ENCODE measurements around the gene ANP32E. TPM values are rescaled to one million over a fixed set of nuclear protein-coding genes. Genes with fewer than 3 reads are reported as not detected.

ANP32E gene
- total and polyA plus RNA-seq, 9 of the 15 experiments (the other 6 are each of a cell fraction or from before 2014, with no cell fraction given): 60.4 to 197 (median 104) TPM

DNA sequence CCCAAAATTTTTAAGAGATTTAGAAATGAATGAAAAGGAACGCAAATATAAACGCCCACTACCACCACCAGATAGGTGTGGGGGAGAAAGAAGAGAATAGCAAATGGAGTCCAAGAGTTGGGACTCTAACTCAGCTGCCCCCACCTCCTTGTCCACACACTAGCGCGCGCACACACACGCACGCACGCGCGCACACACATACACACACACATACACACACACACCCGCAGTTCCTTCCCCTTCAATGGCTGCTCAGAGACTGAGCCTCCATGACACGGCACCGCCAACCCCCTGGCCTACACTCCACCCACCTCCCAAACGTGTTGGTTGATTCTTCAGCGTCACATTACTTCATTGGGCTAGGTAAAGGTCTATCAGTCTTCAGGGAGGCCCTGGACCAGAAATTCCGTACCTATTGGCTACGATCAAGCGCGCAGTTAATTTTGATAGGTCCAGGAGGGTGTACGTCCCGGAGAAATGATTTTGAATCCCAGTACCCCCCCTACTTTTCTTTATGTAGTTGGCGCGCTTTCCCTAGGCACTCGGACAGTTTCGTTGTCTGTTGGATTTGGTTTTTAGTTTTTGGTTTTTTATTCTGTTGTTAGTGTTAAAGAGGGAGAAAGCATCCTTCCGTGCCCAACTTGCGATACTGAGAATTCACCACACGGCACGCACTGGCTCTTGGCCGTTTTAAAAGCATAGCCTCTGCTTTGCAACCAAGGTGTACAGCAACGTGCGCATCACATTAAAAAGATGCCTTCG lies at the start of gene ANP32E (continued):
- TF ChIP-seq, protein P1, sequence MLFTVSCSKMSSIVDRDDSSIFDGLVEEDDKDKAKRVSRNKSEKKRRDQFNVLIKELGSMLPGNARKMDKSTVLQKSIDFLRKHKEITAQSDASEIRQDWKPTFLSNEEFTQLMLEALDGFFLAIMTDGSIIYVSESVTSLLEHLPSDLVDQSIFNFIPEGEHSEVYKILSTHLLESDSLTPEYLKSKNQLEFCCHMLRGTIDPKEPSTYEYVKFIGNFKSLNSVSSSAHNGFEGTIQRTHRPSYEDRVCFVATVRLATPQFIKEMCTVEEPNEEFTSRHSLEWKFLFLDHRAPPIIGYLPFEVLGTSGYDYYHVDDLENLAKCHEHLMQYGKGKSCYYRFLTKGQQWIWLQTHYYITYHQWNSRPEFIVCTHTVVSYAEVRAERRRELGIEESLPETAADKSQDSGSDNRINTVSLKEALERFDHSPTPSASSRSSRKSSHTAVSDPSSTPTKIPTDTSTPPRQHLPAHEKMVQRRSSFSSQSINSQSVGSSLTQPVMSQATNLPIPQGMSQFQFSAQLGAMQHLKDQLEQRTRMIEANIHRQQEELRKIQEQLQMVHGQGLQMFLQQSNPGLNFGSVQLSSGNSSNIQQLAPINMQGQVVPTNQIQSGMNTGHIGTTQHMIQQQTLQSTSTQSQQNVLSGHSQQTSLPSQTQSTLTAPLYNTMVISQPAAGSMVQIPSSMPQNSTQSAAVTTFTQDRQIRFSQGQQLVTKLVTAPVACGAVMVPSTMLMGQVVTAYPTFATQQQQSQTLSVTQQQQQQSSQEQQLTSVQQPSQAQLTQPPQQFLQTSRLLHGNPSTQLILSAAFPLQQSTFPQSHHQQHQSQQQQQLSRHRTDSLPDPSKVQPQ (CRISPR knock-in tag; IDR thresholded peaks at IDR 0.05; ENCODE audit: borderline replicate concordance): no peak
- TF ChIP-seq WHSC1 (IDR thresholded peaks at IDR 0.05; ENCODE audit: low read length) (no peak), PYGO2 (tag; IDR thresholded peaks at IDR 0.05) (no peak), SETDB1 (IDR thresholded peaks at IDR 0.05; ENCODE audit: low read length) (peak; percentile 98), NCOA1 (IDR thresholded peaks at IDR 0.05; ENCODE audit: low read depth) (peak; percentile 53), IRF2 (CRISPR knock-in tag; IDR thresholded peaks at IDR 0.05) (no peak), MTA1 (IDR thresholded peaks at IDR 0.05; ENCODE audit: borderline replicate concordance) (peak; percentile 53; the same call in 1 of the 2 replicates), GATA2 (CRISPR knock-in tag; IDR thresholded peaks at IDR 0.05) (no peak), NCOA6 (IDR thresholded peaks at IDR 0.05) (peak; percentile 60; the same call in 1 of the 2 replicates), MEIS2 (IDR thresholded peaks at IDR 0.05; ENCODE audit: partially characterized antibody) (peak; percentile 12)
- TF ChIP-seq, protein P2, sequence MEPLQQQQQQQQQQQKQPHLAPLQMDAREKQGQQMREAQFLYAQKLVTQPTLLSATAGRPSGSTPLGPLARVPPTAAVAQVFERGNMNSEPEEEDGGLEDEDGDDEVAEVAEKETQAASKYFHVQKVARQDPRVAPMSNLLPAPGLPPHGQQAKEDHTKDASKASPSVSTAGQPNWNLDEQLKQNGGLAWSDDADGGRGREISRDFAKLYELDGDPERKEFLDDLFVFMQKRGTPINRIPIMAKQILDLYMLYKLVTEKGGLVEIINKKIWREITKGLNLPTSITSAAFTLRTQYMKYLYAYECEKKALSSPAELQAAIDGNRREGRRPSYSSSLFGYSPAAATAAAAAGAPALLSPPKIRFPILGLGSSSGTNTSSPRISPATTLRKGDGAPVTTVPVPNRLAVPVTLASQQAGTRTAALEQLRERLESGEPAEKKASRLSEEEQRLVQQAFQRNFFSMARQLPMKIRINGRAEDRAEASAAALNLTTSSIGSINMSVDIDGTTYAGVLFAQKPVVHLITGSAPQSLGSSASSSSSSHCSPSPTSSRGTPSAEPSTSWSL (CRISPR knock-in tag; IDR thresholded peaks at IDR 0.05; ENCODE audit: borderline replicate concordance): no peak
- TF ChIP-seq, protein P3, sequence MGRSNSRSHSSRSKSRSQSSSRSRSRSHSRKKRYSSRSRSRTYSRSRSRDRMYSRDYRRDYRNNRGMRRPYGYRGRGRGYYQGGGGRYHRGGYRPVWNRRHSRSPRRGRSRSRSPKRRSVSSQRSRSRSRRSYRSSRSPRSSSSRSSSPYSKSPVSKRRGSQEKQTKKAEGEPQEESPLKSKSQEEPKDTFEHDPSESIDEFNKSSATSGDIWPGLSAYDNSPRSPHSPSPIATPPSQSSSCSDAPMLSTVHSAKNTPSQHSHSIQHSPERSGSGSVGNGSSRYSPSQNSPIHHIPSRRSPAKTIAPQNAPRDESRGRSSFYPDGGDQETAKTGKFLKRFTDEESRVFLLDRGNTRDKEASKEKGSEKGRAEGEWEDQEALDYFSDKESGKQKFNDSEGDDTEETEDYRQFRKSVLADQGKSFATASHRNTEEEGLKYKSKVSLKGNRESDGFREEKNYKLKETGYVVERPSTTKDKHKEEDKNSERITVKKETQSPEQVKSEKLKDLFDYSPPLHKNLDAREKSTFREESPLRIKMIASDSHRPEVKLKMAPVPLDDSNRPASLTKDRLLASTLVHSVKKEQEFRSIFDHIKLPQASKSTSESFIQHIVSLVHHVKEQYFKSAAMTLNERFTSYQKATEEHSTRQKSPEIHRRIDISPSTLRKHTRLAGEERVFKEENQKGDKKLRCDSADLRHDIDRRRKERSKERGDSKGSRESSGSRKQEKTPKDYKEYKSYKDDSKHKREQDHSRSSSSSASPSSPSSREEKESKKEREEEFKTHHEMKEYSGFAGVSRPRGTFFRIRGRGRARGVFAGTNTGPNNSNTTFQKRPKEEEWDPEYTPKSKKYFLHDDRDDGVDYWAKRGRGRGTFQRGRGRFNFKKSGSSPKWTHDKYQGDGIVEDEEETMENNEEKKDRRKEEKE (IDR thresholded peaks at IDR 0.05; ENCODE audit: borderline replicate concordance in 1 of 2, control insufficient read depth in 1 of 2, low read depth in 2 of 2, low read length in 1 of 2): 0 out of 4 replicates have a peak, but pooled peaks of 1 of the 2 experiments have one; percentile 17
- TF ChIP-seq, protein P4, sequence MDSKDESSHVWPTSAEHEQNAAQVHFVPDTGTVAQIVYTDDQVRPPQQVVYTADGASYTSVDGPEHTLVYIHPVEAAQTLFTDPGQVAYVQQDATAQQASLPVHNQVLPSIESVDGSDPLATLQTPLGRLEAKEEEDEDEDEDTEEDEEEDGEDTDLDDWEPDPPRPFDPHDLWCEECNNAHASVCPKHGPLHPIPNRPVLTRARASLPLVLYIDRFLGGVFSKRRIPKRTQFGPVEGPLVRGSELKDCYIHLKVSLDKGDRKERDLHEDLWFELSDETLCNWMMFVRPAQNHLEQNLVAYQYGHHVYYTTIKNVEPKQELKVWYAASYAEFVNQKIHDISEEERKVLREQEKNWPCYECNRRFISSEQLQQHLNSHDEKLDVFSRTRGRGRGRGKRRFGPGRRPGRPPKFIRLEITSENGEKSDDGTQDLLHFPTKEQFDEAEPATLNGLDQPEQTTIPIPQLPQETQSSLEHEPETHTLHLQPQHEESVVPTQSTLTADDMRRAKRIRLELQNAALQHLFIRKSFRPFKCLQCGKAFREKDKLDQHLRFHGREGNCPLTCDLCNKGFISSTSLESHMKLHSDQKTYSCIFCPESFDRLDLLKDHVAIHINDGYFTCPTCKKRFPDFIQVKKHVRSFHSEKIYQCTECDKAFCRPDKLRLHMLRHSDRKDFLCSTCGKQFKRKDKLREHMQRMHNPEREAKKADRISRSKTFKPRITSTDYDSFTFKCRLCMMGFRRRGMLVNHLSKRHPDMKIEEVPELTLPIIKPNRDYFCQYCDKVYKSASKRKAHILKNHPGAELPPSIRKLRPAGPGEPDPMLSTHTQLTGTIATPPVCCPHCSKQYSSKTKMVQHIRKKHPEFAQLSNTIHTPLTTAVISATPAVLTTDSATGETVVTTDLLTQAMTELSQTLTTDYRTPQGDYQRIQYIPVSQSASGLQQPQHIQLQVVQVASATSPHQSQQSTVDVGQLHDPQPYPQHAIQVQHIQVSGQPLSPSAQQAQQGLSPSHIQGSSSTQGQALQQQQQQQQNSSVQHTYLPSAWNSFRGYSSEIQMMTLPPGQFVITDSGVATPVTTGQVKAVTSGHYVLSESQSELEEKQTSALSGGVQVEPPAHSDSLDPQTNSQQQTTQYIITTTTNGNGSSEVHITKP (IDR thresholded peaks at IDR 0.05; ENCODE audit: partially characterized antibody): peak; percentile 96
- TF ChIP-seq, protein P5, sequence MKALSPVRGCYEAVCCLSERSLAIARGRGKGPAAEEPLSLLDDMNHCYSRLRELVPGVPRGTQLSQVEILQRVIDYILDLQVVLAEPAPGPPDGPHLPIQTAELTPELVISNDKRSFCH (CRISPR knock-in tag; IDR thresholded peaks at IDR 0.05): no peak
- TF ChIP-seq, protein P5 (tag; IDR thresholded peaks at IDR 0.05): peak; percentile 20; the same call in 1 of the 2 replicates

Measured in K562 (cell line).